Body of pancreas (tissue), 4 donors: Measurements from ENCODE around the gene FKBP15.

Experiments used
- POLR2A ChIP-seq, 3 donors: fragments of 450-650 bp; IDR thresholded peaks; one replicate each; pipeline ENCODE4 v1.6.1; 2016; ENCODE audit warnings: antibody characterized with exemption in 3 of 3, mild to moderate bottlenecking in 2 of 3
- TF ChIP-seq, protein P1 (sequence below), 7 experiments: fragments of 450-650 bp in 4 of 7; fragments of 200-600 bp in 3 of 7; sonication (generic) in 3 of 7; IDR thresholded peaks; one replicate each; pipeline ENCODE4 v1.5.1; 2016 to 2019; ENCODE audit warnings: antibody characterized with exemption in 7 of 7

DNA sequence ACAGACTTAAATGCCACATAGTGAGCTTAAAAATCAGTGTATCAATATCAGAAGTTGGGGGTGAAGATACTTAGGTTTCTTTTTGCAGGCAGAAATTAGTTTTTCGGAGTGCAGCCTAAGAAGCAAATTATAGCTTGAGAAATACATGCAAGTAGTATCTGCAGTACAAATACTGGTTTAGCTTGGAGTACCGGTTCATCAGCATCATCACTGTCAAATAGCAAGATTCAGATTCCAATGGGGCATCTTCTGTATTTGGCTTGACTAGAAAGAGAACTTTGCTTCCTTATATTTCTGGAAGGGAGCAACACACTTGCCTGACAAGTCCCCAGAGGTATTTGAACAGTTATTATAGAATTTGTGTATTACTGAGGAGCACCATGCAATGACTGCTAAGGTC lies 20.1 kb upstream of the FKBP15 start:
- TF ChIP-seq, protein P1, sequence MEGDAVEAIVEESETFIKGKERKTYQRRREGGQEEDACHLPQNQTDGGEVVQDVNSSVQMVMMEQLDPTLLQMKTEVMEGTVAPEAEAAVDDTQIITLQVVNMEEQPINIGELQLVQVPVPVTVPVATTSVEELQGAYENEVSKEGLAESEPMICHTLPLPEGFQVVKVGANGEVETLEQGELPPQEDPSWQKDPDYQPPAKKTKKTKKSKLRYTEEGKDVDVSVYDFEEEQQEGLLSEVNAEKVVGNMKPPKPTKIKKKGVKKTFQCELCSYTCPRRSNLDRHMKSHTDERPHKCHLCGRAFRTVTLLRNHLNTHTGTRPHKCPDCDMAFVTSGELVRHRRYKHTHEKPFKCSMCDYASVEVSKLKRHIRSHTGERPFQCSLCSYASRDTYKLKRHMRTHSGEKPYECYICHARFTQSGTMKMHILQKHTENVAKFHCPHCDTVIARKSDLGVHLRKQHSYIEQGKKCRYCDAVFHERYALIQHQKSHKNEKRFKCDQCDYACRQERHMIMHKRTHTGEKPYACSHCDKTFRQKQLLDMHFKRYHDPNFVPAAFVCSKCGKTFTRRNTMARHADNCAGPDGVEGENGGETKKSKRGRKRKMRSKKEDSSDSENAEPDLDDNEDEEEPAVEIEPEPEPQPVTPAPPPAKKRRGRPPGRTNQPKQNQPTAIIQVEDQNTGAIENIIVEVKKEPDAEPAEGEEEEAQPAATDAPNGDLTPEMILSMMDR (IDR thresholded peaks at IDR 0.05), result no peak
- TF ChIP-seq POLR2A (IDR thresholded peaks at IDR 0.05), result no peak
